Measurements from ENCODE around the gene TCF20. TPM values are rescaled to one million over a fixed set of nuclear protein-coding genes. Genes with fewer than 3 reads are reported as not detected.

The TCF20 gene
- total RNA-seq, 1 donor from 2014 or later = 52.4 TPM

GRCh38 chr22:42261296-42261695 lies 9.2 kb downstream of the TCF20 start:
- DNase-seq (ENCODE audit: low read depth) = no peak
- no peak for TF ChIP-seq CTCF (IDR thresholded peaks at IDR 0.05; ENCODE audit: insufficient read depth, low read length, poor library complexity, severe bottlenecking)
- Histone ChIP-seq H3K27me3 (ENCODE audit: control insufficient read depth, insufficient read depth, low read length) (no peaks in the 10 kb centered on the region), H3K4me3 (ENCODE audit: low read depth, low read length) (no peak overlapping the region), H3K36me3 (ENCODE audit: control insufficient read depth, insufficient read depth, low read length) (no peaks in the 10 kb centered on the region)

- no peak for TF ChIP-seq CTCF (IDR thresholded peaks at IDR 0.05; ENCODE audit: insufficient read depth, low read length, poor library complexity, severe bottlenecking)
- no peaks in the 10 kb centered on the region for H3K36me3 ChIP-seq (ENCODE audit: control insufficient read depth, insufficient read depth, low read length)
- no peaks in the 10 kb centered on the region for H3K27me3 ChIP-seq (ENCODE audit: control insufficient read depth, insufficient read depth, low read length)
- DNase-seq (ENCODE audit: low read depth) = no peak
- H3K4me3 ChIP-seq (ENCODE audit: low read depth, low read length) = no peak overlapping the region
Observed at GRCh38 chr22:42258126-42258525, 12.3 kb downstream of the TCF20 start.

- TF ChIP-seq CTCF (IDR thresholded peaks at IDR 0.05; ENCODE audit: insufficient read depth, low read length, poor library complexity, severe bottlenecking) = no peak
- H3K27me3 ChIP-seq (ENCODE audit: control insufficient read depth, insufficient read depth, low read length) = no peaks in the 10 kb centered on the region
- no peak overlapping the region for H3K4me3 ChIP-seq (ENCODE audit: low read depth, low read length)
- no peak for DNase-seq (ENCODE audit: low read depth)
- H3K36me3 ChIP-seq (ENCODE audit: control insufficient read depth, insufficient read depth, low read length) = no peaks in the 10 kb centered on the region
Observed at GRCh38 chr22:42257386-42257785, 13.1 kb downstream of the TCF20 start.

GRCh38 chr22:42256930-42257329 lies 13.5 kb downstream of the TCF20 start:
- Histone ChIP-seq H3K4me3 (ENCODE audit: low read depth, low read length) (no peak overlapping the region), H3K36me3 (ENCODE audit: control insufficient read depth, insufficient read depth, low read length) (no peaks in the 10 kb centered on the region), H3K27me3 (ENCODE audit: control insufficient read depth, insufficient read depth, low read length) (no peaks in the 10 kb centered on the region)
- no peak for DNase-seq (ENCODE audit: low read depth)
- no peak for TF ChIP-seq CTCF (IDR thresholded peaks at IDR 0.05; ENCODE audit: insufficient read depth, low read length, poor library complexity, severe bottlenecking)

GRCh38 chr22:42256220-42256619 lies 14.2 kb downstream of the TCF20 start:
- Histone ChIP-seq H3K27me3 (ENCODE audit: control insufficient read depth, insufficient read depth, low read length) (no peaks in the 10 kb centered on the region), H3K36me3 (ENCODE audit: control insufficient read depth, insufficient read depth, low read length) (no peaks in the 10 kb centered on the region)
- no peak for TF ChIP-seq CTCF (IDR thresholded peaks at IDR 0.05; ENCODE audit: insufficient read depth, low read length, poor library complexity, severe bottlenecking)

GRCh38 chr22:42249831-42250230 lies 20.6 kb downstream of the TCF20 start:
- Histone ChIP-seq H3K36me3 (ENCODE audit: control insufficient read depth, insufficient read depth, low read length) (no peaks in the 10 kb centered on the region), H3K27me3 (ENCODE audit: control insufficient read depth, insufficient read depth, low read length) (no peaks in the 10 kb centered on the region), H3K4me3 (ENCODE audit: low read depth, low read length) (no peak overlapping the region)
- DNase-seq (ENCODE audit: low read depth) = no peak
- no peak for TF ChIP-seq CTCF (IDR thresholded peaks at IDR 0.05; ENCODE audit: insufficient read depth, low read length, poor library complexity, severe bottlenecking)

More at GRCh38 chr22:42256220-42256619, 14.2 kb downstream of the TCF20 start:
- DNase-seq (ENCODE audit: low read depth) = no peak
- no peak overlapping the region for H3K4me3 ChIP-seq (ENCODE audit: low read depth, low read length)

Data from kidney epithelial cell (primary cell).